Measurements from ENCODE around the gene MARK1.

MARK1 gene

DNA sequence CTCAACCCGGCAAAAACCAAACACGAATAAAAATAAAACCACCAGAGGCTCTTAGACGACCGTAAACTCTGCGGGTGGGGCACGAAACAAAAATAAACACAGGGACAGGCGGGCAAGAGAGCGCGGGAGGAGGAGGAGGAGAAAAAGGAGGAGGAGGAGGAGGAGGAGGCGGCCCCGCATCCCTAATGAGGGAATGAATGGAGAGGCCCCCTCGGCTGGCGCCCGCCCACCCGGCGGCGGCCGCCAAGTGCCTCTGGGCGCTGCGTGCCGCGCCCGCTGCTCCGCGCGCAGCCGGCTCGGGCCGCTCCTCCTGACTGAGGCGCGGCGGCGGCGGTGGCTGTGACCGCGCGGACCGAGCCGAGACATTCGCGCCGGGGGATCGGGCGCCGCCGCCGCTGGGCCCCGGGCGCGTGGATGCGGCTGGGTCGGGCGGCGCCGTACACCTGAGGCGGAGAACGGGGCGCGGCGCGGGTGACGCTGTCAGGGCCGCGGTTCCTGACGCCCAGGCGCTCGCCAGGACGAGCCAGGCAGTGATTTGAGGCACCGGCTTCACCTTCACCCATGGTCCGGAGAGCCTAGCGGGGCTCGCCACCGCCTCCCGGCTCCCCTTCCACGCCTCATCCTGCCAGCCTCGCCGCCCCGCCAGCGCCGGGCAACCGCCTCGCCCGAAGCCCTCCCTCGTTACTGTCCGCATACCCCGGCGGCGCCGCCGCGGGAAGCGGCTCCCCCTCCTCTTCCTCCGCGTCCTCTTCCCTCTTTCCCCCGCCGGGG is at the start of gene MARK1:
MARK1 (plus strand) TSS at position 229 of the 771 bp plus-strand sequence. CDS start 687 bp downstream, outside the sequence.
- no peak for DNase-seq (ENCODE audit: low read depth in 2 of 2)

DNA sequence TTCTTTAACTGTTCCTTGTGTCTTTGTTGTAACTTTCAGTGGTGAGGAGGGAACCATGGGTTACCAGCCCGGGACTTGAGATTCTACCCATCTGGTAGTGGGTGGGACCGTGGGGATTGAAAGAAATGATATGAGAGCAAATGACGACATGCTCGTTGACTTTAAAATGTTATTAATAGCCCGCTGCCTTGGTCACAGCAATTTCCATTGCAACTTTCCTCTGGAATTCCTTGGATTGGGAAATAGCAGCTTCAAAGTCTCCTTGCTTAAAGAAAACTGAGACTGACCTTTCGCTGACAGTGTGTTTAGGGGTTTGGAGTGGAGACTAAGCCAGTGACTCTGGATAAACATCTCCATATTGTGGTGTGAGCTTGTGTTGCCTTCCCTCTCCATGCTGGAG is 44.2 kb upstream of the MARK1 start:
- DNase-seq (ENCODE audit: low read depth in 2 of 2), result no peak

DNA sequence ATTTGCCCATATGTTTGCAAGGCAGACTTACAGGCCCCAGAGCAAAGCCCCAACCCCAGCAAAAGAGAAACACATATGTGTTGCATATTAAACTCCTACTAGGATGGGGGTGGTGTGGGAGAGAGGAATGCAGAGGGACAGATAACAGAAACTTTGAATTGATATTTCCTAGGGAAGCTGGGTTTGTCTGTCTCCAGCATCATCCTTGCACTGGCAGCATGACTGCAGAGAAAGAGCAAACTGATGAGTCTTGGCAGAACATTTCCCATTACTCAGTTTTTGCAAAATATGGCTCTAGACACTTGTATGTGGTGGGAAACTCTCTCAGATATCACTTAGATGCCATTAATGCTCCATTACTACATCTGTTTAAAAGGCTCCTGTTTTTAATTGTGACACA is 43.8 kb upstream of the MARK1 start:
- no peak for DNase-seq (ENCODE audit: low read depth in 2 of 2)

DNA sequence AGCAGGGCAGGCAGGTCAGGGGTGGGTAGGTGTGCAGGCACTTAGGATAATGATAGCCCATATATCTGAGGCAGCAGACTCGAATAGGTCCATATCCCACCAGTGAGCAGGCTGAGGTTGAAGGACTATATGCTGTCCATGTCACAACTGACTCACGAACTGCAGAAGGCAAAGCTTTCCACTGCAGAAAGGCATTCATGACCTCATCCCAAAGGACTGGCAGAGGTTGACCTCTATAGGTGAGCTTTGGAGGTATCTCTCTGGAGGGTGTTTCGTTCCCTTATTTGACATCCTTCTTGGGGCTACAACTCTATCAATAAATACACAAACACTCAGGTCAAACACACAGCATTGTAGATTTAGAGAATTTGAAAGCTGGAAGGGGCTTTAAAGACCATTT is 42.8 kb upstream of the MARK1 start:
- no peak for DNase-seq (ENCODE audit: low read depth in 2 of 2)

DNA sequence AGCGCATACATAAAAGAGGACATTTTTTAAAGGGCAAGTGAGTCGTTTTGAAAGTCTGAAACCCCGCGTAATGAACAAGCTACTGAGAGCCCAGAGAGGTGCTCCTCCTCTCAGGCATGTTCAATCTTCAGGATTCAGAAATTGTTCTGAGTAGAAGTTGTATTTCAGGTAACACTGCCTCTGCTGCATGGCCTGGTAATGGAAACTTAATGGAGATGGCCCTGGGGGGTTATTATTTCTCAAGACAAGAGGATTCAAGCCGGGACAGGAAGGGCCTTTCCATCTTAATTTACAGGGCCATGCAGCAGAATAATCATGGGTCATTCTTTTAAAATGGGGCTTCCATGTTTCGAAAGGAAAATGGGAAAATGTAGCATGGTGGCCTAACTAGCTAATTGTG is 42.1 kb upstream of the MARK1 start:
- no peak for DNase-seq (ENCODE audit: low read depth in 2 of 2)

DNA sequence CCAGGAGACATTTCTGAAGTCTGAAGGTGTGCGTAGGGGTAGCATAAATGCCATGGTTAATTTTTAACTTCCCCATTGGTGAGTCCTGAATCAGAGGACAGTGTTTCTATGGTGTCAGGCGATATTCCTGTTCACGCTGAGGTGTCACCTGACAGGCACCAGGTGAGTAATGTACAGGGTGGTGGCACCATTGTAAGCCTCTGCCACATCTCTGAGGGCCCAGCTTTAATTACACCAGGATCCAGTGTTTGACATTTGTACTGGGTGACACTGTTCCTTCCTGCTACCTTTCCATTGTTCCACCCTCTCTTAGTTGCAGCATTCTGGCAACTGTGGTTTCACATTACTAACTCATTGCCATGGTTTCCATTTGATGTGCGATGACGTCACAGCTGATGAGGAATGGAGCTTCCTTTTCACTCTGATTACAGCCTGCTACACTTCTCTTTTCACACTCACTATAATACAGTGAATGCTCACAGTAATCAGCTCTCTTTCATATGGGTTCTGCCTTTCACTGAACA is 40.6 kb upstream of the MARK1 start:
- DNase-seq (ENCODE audit: low read depth in 2 of 2), result no peak

DNA sequence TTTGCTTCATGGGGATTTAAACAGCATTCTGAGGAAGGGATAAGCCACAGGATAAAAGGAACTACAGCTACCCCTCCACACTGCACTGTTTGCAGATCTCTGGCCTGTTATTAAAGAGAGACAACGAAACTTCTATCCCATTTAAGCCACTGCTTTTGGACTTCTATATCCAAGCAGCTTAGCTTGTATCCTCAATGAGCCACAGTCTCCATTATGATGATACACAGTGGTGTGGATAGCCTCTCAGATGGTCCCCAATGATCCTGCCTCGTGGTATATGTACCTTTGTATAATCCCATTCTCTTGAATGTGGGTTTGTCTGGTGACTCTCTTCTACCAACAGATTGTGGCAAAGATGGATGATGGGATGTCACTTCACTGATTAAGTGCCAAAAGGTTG is 36.0 kb upstream of the MARK1 start:
- no peak for DNase-seq (ENCODE audit: low read depth in 2 of 2)

DNA sequence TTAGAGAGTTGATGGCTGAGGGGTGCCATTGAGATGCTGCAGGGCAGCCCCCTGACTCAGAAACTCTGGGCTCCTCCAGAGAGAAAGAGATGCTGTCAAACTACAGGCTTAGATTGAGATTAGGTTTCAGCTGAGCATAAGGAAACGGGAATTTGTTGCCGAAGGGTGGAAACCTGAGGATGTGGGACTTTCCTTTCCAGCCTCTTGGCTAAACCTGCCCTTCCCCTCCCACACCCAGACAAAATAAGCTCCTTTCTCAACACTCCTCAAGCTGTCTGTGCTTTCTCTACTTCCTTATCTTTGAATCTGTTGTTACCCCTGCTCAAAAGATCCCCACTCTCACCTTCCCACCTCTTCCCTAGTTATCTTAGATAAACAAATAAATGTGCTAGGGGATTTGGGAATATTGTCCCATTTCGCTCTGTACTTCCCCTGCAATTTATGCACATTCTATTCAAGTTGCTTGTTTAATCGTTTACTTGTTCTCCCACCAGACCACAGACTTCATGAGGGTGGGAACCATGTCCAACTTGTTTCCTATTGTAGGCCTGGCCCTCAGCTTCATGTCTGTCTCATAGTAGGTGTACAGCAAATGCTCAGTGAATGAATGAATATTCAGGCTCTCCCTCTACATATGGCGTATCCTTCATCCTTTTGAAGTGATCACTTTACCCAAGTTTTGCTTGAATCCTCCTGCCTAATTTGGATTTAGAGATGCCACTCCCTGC is 30.6 kb upstream of the MARK1 start:
- no peak for DNase-seq (ENCODE audit: low read depth in 2 of 2)

DNA sequence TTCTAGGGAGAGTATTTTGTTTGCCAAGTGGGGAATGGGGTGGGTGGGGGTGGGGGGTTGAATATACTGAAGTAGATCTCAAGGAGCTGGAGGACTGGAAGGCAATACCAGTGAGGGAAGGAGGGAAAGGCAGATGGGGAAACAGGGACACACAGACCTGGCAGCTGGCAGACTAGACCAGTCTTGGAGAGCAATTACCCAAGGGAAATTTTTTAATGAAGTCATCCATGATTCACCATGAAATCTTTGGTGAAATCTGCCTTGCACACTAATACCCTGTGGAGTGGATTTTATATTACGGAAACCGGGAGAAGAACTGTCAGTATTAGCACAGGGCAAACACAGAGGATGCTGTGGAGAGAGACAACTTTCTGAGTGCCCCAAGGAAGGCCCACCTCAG is 29.7 kb upstream of the MARK1 start:
- DNase-seq (ENCODE audit: low read depth in 2 of 2), result no peak

DNA sequence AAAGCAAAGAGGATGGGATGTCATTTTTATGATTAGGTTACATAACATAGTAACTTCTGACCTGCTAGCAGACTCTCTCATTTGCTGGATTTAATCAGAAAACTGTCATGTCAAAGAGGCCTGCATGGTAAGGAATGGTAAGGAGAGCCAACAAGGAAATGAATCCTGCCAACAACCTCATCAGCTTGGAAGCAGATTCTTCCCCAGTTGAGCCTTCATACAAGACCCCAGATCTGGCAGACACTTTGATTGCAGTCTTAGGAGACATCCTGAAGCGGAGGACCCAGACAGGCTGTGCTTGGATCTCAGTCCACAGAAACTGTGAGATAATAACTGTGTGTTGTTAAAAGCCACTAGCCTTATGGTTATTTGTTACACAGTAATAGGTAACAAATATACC is 27.6 kb upstream of the MARK1 start:
- no peak for DNase-seq (ENCODE audit: low read depth in 2 of 2)

DNA sequence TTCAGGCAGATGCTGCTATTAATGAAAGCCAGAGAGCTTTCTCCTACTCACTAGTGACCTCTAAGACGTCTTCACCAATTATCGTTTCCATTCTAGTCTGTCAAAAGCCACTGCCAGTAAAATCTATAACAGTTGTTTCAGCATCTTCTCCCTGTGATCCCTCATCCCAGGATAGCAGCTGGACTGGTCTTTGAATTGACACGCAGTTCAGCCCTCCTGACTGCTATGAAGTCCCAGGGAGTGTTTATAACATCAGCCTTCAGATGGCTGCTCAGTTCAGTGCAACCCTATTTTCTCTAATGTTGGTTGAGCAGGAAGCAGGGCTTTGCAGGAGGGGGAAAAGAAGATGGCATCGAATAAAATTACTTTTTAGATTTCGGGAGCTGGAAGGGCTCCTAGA is 23.6 kb upstream of the MARK1 start:
- DNase-seq (ENCODE audit: low read depth in 2 of 2), result no peak

DNA sequence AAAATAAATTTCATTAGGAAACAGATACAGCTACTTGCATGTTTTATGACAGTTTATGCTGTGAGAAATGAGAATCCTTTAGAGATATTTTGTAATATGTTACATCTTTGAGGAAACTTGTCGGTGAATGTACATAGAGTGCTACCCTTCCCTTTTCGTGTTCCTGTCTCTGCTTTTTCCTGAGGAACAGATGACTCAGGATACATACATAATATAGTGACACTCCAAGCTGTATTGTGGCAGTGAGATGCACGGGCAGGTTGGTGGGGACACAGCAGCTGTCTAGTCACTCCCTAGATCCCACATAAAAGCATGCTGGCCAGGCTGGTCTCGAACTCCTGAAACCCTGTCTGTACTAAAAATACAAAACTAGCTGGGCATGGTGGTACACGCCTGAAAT is 20.9 kb upstream of the MARK1 start:
- no peak for DNase-seq (ENCODE audit: low read depth in 2 of 2)

DNA sequence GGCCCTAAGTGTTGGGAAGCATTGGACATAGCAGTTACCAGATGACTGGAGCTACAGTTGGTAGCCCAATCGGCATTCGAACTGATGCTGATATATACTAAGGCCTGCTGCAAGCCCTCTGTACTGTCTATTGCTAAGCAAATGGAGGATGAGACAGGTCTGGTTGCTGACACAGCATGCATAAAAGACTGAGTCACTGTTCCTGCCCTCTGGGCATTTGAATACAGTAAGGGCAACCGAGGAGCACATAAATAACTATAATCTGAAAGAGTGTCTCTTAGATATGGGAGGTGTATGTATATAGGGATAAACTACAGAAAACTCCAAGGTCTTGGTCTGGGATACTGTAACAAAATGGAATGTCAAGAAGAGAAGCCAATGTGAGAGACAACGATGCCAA is 16.8 kb upstream of the MARK1 start:
- no peak for DNase-seq (ENCODE audit: low read depth in 2 of 2)

DNA sequence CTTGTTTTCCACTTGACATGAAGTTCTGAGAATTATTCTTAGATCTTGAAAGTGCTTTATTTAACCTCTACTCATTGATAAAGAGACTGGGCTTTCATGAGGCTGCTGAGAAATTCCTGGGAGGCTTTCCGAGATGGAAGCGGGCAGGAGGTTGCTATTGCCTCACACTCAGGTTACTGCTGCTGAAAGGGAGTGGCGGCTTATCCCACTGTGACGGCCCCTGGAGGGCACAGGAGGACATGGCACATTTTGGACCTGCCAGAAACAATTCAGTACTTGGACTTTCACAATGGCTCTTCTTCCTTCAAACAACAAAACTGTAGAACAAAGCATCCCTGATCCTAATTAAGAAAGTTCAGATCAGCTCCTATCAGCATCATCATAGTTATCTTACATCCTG is 16.2 kb upstream of the MARK1 start:
- no peak for DNase-seq (ENCODE audit: low read depth in 2 of 2)

DNA sequence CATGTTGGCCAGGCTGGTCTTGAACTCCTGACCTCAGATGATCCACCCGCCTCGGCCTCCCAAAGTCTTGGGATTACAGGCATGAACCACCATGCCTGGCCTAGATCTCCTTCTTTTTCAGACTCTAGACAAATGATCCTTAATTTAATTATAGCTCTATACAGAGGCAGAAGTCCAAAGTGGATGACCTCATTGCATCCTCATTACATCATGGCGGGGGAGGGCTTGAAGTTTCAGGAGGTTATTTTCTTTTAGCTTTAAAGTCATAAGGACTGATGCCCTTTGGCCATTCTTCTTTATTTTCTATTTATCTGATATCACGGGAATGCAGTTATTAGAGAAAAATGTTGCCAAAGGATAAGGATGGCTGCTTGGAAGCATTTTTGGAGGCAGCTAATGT is 14.1 kb upstream of the MARK1 start:
- DNase-seq (ENCODE audit: low read depth in 2 of 2), result no peak

DNA sequence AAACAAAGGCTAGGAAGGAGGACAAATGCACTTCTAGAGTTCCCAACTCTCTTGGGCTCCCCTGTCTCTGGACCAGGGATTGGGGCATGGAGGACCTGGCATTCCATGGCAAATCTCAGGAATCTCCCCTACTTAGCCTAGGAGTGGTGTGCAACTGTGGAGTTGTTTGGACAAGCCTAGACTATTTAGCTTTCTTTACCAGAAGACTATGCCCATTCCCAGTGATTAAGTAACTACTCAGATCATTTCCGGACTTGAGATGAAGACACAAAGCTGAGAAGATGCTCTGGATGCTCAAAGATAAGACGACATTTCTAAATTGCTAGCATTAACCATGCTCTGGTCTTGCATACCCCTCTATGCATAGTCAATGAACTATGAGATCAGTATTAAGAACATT is 13.7 kb upstream of the MARK1 start:
- DNase-seq (ENCODE audit: low read depth in 2 of 2), result no peak

DNA sequence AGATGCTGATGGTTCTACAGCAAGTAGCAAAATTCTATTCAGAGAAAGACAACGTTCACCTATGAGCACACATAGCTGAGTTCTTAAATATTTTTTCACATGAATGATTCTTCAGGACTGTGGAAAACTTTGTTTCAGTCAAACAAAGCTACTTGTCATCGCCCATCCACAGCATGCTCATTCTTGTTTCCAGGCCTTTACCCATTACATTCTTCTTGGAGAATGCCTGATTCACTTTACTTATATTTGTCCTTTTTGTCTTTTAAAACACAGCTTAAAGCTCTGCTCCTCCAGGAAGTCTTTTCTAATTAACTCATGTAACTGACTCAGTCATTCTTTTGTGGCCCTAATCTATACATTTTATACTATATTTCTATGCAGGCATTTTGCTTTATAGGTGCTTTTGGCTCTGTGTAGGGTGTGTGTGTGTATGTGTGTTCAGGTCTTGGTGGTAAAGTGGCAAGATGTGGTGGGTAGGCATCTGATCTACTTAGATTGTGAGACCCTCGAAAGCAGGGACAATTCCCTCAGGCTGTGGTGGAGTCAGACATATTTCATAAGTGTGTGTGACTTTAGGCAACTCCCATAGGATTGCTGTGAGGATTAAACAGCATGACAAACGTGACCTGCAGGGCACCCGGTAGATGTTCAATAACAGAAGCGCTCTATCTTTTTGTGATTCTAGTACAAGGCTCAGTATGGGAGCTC is 11.8 kb upstream of the MARK1 start:
- no peak for DNase-seq (ENCODE audit: low read depth in 2 of 2)

DNA sequence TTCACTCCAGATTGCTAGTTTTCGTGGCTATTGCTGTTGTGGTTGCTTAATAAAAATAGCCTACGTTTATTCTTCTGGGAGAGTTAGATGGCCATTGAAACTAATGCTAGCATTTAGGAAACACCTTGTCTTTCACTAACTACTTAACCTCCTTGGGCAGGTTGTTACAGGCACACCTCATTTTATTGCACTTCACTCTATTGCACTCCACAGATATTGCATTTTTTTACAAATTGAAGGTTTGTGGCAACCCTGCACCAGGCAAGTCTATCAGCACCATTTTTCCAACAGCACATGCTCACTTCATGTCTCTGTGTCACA is 11.3 kb upstream of the MARK1 start:
- DNase-seq (ENCODE audit: low read depth in 2 of 2), result no peak

DNA sequence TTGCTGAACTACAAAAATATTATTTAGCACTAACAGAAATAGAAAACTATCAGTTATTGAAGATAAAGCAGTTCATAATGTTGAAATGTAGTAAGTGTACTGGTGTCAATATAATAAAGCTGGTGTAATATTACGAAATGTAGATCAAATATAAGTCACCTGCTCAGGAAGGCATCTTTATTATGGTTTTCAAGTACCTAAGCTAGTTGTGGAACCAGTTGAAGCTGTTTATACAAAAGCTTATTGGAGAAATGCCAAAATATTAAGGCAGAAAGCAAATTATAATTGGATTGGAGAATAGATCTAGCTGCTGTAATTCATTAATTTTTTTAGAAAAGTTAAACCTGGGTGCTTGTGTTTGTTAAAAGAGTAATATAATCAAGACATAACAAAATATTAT is 6.2 kb upstream of the MARK1 start:
- DNase-seq (ENCODE audit: low read depth in 2 of 2), result no peak

DNA sequence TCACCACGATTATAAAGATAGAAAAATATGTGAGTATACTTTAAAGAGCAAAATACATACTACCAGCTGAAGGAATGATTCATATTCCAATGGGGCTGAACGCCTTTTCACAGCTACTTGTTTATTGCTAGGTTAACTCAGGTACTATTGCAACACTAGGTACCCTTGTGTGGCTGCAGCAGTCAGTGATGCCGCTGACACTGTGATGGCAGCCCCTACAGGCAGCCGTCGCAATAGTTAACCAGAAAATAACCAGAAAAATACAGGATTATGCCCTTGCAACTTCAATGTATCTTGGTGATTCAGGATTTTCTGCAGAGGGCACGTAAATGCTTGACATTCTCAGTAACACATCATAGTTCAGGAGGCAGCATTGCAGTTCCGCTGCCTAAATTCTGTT is 1.6 kb upstream of the MARK1 start:
- no peak for DNase-seq (ENCODE audit: low read depth in 2 of 2)

DNA sequence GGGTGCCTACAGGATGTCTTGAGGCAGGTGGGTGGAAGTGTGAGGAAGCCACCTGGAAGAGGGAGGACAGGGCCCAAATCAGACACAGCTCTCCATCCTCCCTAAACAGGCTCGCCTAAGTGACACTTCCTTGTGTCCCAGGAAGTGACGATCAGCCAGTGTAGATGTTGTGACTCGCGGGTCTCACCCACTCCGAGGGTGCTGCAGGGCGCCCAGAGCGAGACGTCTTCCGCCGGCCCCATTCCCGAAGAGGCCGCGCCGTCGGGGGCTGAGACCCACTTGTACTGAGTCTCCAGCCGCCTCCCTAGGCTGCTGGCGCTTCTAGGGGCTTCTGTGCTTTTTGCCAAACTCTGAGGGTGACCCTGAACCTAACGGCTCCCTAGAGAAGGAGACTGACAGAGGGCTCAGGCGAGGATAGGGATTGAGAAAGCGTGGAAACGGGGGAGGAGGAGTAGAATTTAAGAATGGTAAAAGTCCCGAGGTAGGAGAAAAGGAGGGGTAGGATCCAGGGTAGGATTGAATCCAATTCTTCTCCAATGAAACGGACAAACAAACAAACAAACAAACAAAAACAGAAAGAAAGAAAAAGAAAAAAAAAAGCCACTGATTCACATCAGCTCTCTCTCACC is 543 bp upstream of the MARK1 start:
- no peak for DNase-seq (ENCODE audit: low read depth in 2 of 2)
